H54 (cell line): Measurements from ENCODE around the gene CHADL.
"Not testable (repeated sequence)": the region's sequence is repeated elsewhere in the genome, so short reads cannot be mapped to it uniquely, and the experiment has no call there.

Experiments used
- DNase-seq: peaks from one replicate; pipeline ENCODE4 v3.0.0; 2011; ENCODE audit warnings: low spot score, mixed read lengths; ENCODE audit not compliant: insufficient read length
- FAIRE-seq: peaks from 3 replicates; lab custom pipeline; 2011; peaks lifted over from hg19 to GRCh38; lab: Jason Lieb, UNC
- POLR2A ChIP-seq: IDR thresholded peaks from 2 replicates; pipeline ENCODE4 v1.6.1; 2011; ENCODE audit warnings: low read depth, mild to moderate bottlenecking, low read length

The CHADL gene

DNA sequence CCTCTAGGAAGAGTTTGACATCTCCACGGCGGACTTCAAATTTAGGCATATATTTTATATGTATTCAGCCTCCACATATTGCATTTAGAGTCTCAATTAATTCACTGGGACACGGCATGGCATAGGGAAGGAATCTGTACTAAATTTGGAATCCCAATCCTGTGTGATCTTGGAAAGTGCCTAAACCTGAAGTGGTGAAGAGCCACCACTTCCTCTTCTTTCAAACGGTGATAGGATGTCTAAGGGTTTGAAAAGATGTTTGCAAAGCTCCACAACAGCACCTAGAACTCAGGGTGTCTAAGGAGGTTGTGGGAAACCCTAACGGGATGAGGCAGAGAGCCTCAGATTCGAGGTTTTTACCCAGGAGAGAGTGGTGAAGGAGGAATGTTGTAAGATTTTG, 36.7 kb downstream of the CHADL start:
- no peak for TF ChIP-seq POLR2A
- DNase-seq = no peak
- FAIRE-seq = no peak

DNA sequence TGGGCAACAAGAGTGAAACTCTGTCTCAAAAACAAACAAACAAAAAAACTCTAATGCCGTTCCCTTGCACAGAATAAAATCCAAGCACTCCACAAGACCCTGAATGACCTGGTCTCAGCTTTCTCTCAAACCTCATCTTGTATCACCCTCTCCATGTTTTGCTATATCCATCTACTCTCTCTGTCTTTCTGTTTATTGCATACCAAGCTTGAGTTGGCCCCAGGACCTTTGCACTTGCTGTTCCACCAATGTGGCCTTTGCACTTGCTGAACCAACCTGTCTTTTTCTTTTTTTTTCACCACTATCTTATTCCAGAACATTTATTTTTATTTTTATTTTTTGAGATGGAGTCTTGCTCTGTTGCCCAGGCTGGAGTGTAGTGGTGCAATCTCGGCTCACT, 37.6 kb downstream of the CHADL start:
- DNase-seq (no peak), FAIRE-seq (no peak)

DNA sequence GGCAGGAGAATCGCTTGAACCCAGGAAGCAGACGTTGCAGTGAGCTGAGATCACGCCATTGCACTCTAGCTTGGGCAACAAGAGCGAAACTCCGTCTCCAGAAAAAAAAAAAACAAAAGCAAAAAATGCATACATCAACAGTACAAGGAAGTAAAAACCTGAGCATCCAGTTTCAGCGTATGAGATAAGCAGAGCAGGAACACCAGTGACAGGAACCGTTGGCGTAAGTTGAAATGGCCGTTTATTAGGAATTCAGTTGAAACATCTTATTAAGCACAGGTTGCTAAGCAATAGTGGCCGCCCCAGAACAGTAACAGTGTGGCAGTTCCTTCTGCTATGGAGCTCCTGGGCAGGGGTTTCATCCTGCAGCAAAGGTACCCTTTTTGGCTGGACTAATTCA, 39.6 kb downstream of the CHADL start:
- FAIRE-seq = no peak
- TF ChIP-seq POLR2A = no peak
- DNase-seq = no peak

More for the DNA sequence above, 37.6 kb downstream of the CHADL start:
- no peak for TF ChIP-seq POLR2A

DNA sequence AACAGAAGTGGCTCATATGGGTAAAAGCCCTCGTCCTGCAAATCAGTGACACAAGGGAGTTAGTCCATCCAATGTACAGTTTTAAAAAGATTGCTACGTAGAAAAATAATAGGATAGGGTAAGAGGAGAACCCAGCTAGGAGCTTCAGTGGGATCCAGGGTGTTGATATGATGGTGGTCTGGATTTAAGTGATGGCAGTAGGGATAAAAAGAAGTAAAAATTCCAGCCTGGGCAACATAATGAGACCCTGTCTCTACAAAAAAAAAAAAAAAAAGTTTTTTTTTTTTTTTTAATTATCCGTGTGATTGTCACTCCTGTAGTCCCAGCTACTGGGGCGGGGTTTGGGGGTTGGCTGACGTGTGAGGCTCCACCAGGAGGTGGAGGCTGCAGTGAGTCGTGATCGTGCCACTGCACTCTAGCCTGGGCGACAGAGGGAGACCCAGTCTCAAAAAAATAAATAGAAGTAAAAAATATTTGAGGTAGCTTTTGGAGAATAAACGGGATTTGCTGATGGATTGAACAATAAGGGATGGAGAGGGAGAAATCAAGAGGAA, 42.6 kb downstream of the CHADL start:
- DNase-seq (no peak), FAIRE-seq (no peak)
- TF ChIP-seq POLR2A = no peak

DNA sequence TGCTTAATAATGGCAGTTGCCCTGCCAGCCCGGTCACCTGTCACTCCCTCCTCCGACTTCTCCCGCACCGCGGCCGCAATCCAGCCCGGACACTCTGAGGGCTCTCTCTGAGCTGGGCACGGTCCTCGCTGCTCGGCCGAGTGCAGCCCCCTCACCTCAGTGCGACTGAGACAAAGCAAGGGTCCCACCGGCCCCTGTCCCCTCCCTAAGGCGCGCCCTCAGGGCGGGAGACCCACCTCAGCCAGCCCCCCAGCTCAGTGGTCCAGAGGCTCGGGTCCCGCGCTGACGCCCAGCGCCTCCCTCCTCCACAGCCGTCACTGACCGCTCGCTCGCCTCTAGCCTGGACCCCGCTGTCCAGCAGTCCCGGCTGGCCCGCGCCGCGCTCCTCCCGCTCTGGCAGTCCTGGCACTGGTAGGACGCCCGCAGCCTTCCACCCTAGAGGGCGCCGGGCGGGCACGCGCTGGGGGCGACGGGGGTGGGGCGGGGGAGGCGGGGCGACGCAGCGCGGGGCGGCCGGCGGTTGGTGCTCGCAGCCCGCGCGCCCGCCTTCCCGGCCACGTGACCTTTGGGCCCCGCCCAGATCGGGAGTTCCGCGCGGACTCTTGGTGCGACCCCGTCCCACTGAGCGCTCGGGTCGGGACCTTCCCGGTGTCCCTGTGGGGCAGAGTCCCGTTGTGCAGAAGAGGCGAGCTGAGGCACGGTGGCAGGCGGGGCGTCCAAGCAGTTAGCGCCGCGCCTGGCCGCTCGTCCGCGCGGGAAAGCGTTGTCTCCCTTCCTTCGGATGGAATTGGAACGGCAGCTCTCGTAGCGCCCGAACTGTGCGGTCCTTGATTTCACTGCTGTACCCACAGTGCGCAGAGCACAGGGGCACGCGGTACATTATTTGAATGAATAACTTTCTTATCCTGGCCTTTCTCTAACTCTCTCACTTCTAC, 43.4 kb downstream of the CHADL start:
- no peak for FAIRE-seq
- DNase-seq = peak; percentile 73
- TF ChIP-seq POLR2A = no peak

DNA sequence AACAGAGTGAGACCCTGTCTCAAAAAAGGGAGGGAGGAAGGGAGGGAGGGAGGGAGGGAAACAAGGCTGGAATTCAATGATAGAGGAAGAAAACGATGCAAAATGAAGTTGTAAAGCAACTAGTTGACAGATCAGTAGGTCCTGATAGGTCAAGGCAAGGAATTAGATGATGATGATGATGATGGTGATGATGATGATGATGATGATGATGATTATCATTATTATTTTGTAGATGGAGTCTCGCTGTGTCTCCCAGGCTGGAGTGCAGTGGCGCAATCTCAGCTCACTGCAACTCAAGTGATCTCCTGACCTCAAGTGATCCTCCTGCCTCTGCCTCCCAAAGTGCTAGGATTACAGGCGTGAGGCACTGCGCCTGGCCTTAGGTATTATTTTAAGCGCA, 46.9 kb downstream of the CHADL start:
- no peak for DNase-seq
- no peak for FAIRE-seq
- TF ChIP-seq POLR2A = no peak

DNA sequence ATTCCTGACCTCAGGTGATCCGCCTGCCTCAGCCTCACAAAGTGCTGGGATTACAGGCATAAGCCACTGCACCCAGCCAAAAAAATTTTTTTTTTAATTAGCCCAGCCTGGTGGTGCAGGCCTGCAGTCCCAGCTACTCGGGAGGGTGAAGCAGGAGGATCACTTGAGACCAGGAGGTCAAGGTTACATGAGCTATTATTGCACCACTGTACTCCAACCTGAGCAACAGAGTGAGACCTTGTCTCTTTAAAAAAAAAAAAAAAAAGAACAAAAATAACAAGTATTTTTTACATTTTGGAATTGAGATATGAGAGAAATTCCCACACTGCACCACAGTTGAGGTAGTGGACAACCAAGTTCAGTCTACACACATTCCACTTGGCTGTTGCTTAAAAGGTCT, 49.3 kb downstream of the CHADL start:
- no peak for FAIRE-seq
- DNase-seq = no peak
- no peak for TF ChIP-seq POLR2A

DNA sequence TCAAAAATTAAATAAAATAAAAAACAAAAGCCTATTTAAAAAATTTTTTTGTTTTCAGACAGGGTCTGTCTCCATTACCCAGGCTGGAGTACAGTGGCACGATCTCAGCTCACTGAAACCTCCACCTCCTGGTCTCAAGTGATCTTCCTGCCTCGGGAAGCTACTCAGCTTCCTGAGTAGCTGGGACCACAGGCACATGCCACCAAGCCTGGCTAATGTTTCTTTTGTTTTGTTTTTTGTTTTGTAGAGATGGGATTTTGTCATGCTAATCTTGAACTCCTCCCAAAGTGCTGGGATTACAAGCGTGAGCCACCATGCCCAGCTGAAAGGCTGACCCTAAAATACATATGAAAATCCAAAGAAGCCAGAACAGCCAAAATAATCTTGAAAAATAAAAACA, 56.1 kb downstream of the CHADL start:
- DNase-seq (no peak), FAIRE-seq (no peak)
- TF ChIP-seq POLR2A = no peak

DNA sequence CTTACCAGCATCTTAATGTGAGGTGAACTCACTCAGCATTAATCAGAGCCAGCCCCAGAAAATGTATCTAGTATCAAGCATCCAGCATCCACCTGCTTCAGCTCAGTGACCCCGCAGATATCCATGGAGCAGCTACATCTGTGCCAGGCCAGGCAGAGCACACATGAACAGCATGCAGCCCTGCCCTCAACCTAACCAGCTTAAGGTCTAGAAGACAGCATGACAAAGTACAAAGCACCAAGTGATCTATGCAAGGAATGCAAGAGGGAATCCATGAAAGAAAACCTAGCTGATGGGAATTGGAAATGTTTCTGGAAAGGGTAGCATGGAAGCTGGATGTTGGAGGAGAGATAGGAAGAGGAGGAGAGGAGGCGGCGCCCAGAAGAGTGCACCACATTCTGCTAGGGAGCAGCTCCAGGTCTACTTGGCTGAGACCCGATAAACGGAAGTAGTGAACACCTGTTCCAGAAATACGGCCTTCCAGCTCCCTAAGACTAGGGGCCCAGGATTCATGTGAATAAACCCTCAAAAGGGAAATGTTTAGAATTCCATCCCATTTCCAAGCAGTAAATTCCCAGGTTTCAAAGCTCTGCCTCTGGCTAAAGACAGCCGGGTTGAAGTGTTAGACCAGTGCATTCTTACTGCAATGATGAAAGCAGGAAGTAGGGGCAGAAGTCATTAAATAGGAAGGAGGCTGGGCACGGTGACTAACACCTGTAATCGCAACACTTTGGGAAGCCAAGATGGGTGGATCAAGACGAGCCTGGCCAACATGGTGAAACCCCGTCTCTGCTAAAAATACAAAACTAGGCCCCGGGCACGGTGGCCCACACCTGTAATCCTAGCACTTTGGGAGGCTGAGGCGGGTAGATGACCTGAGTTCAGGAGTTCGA, 59.1 kb downstream of the CHADL start:
- no peak for DNase-seq

DNA sequence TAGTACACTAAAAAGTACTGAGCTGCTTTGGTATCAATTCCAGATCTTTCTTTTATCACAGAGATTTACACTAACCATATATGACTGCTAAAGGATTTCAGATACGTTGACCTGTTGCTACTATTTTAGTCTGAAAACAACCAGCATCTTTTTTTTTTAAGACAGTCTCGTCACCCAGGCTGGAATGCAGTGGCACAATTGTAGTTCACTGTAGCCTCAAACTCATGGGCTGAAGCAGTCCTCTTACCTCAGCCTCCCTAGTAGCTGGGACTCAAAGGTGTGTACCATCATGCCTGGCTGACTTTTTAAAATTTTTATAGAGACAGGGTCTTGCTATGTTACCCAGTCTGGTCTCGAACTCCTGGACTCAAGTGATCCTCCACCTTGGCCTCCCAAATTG, 59.8 kb downstream of the CHADL start:
- DNase-seq (no peak), FAIRE-seq (no peak)
- no peak for TF ChIP-seq POLR2A

More for the DNA sequence above, 59.1 kb downstream of the CHADL start:
- no peak for TF ChIP-seq POLR2A
- no peak for FAIRE-seq

DNA sequence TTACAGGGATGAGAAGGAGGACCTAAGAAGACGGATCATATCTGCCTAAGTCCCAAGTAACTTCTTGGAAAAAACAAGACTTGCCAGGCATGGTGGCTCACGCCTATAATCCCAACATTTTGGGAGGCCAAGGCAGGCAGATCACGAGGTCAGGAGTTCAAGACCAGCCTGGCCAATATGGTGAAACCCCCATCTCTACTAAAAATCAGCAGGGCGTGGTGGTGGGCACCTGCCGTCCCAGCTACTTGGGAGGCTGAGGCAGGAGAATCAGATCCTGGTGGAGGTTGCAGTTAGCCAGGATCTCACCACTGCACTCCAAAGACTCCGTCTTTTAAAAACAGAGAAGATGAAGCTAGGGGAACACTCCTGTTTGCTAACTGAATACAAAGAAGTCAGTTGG, 60.4 kb downstream of the CHADL start:
- FAIRE-seq, DNase-seq: not testable (repeated sequence)
